ENCODE data around the gene ZBTB34.

Gene ZBTB34

DNA sequence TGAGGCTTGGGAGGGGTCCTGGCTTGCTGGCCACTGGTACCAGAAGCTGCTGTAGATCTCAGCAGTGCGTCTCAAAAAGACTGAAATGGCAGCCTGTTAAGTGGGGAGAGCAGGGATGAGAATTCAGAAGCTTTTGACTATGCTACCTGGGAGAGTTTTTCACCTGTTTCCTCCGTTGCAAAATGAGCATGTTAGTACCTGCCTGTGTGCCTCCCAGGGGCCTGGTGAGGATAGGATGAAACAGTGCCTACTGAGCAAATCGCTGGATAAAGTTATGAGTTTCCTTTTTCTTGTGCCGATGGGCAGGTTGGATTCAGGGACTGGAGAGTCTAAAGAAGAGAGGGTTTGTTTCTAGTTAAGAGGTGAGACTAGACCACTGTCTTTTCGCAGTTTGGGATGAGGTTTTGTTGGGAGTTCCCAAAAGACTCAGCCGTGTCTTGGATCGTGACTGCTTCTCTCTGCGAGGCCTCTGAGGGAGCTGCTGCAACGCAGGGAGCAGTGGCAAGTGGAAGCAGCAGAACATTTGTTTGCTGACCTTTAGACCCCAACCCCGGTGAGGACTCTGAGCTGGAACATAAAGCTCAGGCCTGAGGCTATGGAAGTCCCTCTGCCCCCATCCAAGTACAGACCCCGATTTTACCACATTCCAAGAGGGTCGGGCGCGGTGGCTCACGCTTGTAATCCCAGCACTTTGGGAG lies 55.6 kb downstream of the ZBTB34 start:
- no peak for TF ChIP-seq CTCF (IDR thresholded peaks at IDR 0.05)

DNA sequence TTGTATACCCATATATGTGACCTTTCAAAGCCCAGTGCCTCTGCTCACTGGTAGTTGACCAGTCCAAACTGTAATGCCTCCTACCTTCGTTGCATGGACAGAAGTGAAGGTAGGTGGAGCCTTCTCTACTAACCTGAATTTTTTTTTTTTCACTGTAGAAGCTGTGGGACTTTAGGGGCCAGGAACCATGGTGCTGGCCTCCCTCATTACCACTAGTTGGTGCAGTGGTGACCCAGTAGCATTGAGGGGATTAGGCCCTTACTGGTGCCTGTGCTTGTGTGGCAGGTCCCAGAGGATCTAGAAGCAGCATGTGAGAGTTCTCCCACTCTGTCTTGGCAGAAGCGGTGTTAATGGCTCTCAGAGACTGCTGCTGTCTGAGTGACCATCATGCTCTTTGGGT lies 56.5 kb downstream of the ZBTB34 start:
- no peak for TF ChIP-seq CTCF (IDR thresholded peaks at IDR 0.05)

DNA sequence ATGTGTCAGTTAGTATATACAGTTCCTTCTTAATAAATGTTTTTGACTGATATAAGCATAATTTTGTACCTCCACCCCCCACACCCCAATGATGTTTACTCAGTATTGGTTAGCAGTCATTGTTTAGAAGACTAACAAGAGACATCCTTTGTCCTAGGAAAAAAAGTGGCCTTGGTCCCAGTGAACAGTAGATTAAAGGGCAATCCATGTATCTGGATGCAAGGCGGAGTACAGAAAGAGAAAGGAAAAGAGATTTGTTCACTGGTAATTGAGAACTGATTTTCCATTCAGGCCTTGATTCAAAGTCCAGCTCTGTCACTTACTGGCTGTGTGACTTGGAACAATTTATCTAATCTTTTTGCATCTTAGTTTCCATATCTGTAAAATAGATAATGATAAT lies 58.8 kb downstream of the ZBTB34 start:
- no peak for TF ChIP-seq CTCF (IDR thresholded peaks at IDR 0.05)

GRCh38 chr9:126925876-126926275 lies 65.4 kb downstream of the ZBTB34 start:
- TF ChIP-seq CTCF (IDR thresholded peaks at IDR 0.05) = no peak

DNA sequence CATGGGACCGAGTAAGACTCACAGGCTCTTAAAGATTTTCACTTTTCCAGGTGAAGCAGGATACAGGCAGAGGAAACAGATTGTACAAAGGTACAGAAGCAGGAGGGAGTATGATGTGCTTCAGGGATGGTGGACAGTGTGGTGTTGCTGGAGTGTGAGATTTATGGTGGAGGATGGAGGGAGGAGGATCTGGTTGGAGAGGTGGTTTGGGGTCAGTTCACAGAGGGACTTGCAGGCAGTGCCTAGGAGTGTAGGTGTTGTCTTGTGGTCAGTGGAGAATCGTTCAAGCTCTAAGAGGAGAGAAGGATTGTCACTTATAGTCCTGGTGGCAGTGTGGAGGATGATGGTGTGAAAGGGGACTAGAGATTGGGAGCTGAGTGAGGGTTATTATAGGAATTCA lies 65.9 kb downstream of the ZBTB34 start:
- TF ChIP-seq CTCF (IDR thresholded peaks at IDR 0.05) = no peak

GRCh38 chr9:126927419-126927818 lies 67.0 kb downstream of the ZBTB34 start:
- TF ChIP-seq CTCF (IDR thresholded peaks at IDR 0.05) = no peak

GRCh38 chr9:126932871-126933321 lies 72.5 kb downstream of the ZBTB34 start:
- no peak for TF ChIP-seq CTCF (IDR thresholded peaks at IDR 0.05)
